ENCODE measurements around the gene SDC1.

DNA sequence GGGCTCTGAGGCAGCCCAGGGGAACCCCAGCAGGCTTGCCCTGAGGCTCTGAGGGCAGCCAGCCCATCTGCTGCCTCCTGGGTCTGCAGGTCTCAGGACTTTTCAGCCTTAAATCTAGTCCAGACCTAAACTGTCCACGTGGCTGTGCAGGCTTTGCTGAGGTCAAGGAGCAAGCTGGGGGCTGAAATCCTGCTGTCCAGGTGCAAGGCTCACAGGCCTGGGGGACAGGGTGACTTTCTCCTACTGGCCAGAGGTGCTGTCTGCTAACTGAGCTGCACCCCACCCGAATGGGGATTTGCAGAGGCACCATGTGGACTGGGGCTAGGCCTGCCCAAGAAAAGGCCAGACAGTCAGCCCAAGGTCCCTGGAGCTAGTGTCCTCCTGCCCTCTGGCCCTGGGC is 32.1 kb downstream of the SDC1 start:
- no peak for TF ChIP-seq POLR2A (IDR thresholded peaks at IDR 0.05)
- TF ChIP-seq, protein P1, sequence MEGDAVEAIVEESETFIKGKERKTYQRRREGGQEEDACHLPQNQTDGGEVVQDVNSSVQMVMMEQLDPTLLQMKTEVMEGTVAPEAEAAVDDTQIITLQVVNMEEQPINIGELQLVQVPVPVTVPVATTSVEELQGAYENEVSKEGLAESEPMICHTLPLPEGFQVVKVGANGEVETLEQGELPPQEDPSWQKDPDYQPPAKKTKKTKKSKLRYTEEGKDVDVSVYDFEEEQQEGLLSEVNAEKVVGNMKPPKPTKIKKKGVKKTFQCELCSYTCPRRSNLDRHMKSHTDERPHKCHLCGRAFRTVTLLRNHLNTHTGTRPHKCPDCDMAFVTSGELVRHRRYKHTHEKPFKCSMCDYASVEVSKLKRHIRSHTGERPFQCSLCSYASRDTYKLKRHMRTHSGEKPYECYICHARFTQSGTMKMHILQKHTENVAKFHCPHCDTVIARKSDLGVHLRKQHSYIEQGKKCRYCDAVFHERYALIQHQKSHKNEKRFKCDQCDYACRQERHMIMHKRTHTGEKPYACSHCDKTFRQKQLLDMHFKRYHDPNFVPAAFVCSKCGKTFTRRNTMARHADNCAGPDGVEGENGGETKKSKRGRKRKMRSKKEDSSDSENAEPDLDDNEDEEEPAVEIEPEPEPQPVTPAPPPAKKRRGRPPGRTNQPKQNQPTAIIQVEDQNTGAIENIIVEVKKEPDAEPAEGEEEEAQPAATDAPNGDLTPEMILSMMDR (IDR thresholded peaks at IDR 0.05) = no peak
